ENCODE results near the gene HBS1L.

The HBS1L gene

DNA sequence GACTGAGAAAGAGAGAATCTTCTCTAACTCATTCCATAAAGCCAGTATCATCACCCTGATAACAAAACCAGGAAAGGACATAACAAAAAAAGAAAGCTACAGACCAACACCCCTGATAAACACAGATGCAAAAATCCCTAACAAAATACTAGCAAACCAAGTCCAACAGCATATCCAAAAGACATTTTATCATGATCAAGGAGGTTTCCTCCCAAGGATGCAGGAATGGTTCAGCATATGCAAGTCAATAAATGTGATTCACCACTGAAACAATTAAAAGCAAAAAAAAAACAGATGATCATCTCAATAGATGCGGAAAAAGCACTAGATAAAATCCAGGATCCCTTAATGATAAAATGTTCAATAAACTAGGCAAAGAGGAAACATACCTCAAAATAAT, 80.3 kb downstream of the HBS1L start:
- Histone ChIP-seq H3K36me3 (peaks cover 40% of the 10 kb centered on the region), H3K4me3 (ENCODE audit: low read depth in 1 of 2, low read length in 1 of 2) (no peak overlapping the region), H3K27ac (no peak overlapping the region), H3K9me3 (no peaks in the 10 kb centered on the region), H3K4me1 (ENCODE audit: control insufficient read depth in 1 of 2, insufficient read depth in 1 of 2, low read depth in 1 of 2, low read length in 1 of 2) (no peaks in the 10 kb centered on the region), H3K27me3 (no peaks in the 10 kb centered on the region)
- TF ChIP-seq, protein P1, sequence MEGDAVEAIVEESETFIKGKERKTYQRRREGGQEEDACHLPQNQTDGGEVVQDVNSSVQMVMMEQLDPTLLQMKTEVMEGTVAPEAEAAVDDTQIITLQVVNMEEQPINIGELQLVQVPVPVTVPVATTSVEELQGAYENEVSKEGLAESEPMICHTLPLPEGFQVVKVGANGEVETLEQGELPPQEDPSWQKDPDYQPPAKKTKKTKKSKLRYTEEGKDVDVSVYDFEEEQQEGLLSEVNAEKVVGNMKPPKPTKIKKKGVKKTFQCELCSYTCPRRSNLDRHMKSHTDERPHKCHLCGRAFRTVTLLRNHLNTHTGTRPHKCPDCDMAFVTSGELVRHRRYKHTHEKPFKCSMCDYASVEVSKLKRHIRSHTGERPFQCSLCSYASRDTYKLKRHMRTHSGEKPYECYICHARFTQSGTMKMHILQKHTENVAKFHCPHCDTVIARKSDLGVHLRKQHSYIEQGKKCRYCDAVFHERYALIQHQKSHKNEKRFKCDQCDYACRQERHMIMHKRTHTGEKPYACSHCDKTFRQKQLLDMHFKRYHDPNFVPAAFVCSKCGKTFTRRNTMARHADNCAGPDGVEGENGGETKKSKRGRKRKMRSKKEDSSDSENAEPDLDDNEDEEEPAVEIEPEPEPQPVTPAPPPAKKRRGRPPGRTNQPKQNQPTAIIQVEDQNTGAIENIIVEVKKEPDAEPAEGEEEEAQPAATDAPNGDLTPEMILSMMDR (IDR thresholded peaks at IDR 0.05), result no peak

DNA sequence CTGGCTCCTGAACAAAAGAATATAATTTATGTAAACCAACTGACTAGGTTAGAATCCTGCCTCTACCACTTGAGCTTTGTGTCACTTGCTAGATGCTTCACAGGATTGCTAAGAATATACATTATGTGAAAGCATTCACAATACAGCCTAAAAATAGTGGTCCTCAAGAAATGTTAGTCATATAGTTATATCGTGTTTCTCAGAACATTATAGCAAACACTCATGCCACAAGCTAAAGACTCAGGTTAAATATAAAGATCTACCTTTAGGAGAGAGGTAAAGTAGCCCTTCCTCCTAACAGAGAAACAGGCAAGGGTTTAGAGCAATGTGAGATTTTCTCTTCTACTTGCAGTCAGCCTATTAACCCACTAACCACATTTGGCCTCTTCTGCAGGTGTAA, 86.9 kb downstream of the HBS1L start:
- TF ChIP-seq, protein P1 (IDR thresholded peaks at IDR 0.05), result no peak
- no peaks in the 10 kb centered on the region for H3K4me1 ChIP-seq (ENCODE audit: control insufficient read depth in 1 of 2, insufficient read depth in 1 of 2, low read depth in 1 of 2, low read length in 1 of 2)

DNA sequence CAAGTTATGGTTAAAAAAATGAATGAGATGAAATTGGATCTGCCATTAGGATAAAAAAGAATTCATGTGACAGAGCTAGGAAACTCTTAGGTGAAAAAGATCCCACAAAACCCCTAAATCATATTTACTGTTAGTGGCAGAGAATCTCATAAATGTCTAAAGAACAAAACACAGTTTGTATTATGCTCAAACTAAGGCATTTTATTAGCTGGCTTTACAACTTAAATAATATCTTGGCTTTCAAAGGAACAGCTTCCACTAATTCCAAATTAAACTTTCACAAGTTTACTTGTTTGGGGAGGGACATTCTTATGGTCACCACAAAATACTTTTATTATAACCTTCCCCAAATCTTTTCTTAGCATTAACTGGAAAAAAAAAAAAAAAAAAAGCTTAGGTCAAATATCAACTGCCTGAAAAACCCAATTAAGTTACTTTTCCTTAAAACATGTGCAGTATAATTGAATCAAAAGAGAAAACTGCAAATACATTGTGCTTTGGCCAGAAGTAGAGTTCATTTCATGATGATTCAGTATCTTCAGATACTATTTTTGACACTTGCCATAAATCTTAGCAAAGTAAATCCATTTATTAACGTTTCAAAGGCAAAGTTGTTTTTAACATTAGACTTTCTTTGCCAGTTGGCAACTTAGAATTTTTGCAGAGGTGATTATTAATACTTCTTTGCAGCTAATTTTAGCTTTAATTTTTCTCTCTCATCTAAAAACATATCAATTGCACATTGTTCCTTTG, 90.0 kb downstream of the HBS1L start:
- peaks cover 41% of the 10 kb centered on the region for H3K36me3 ChIP-seq
- H3K9me3 ChIP-seq, result no peaks in the 10 kb centered on the region
- no peak overlapping the region for H3K27ac ChIP-seq
- H3K4me3 ChIP-seq (ENCODE audit: low read depth in 1 of 2, low read length in 1 of 2), result no peak overlapping the region
- no peaks in the 10 kb centered on the region for H3K27me3 ChIP-seq
- H3K4me1 ChIP-seq (ENCODE audit: control insufficient read depth in 1 of 2, insufficient read depth in 1 of 2, low read depth in 1 of 2, low read length in 1 of 2), result no peaks in the 10 kb centered on the region
- TF ChIP-seq, protein P1 (IDR thresholded peaks at IDR 0.05), result no peak

More for the DNA sequence above, 86.9 kb downstream of the HBS1L start:
- Histone ChIP-seq H3K27me3 (no peaks in the 10 kb centered on the region), H3K36me3 (peaks cover 36% of the 10 kb centered on the region), H3K27ac (no peak overlapping the region), H3K4me3 (ENCODE audit: low read depth in 1 of 2, low read length in 1 of 2) (no peak overlapping the region), H3K9me3 (no peaks in the 10 kb centered on the region)

DNA sequence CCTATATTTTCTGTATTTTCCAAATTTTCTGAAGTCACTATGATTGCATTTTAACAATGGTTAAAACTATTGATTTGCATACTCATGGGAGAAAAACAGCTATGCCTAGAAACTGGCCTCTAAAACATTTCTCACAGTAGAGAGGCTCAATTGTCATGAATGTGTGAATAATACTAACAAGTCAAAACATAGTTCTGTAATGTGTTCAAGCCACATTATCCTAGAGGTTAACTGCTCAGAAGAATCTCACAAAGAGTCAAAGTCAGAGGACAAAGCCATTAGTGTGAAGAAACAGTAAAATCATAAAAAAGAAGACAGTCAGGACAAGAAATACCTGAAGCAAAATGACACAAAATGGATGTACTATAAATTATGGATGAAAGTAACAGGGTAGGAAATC, 92.2 kb downstream of the HBS1L start:
- no peak overlapping the region for H3K27ac ChIP-seq
- TF ChIP-seq, protein P1 (IDR thresholded peaks at IDR 0.05), result no peak
- no peaks in the 10 kb centered on the region for H3K9me3 ChIP-seq
- H3K4me1 ChIP-seq (ENCODE audit: control insufficient read depth in 1 of 2, insufficient read depth in 1 of 2, low read depth in 1 of 2, low read length in 1 of 2), result no peaks in the 10 kb centered on the region
- no peaks in the 10 kb centered on the region for H3K27me3 ChIP-seq
- H3K36me3 ChIP-seq, result peaks cover 46% of the 10 kb centered on the region
- H3K4me3 ChIP-seq (ENCODE audit: low read depth in 1 of 2, low read length in 1 of 2), result no peak overlapping the region

DNA sequence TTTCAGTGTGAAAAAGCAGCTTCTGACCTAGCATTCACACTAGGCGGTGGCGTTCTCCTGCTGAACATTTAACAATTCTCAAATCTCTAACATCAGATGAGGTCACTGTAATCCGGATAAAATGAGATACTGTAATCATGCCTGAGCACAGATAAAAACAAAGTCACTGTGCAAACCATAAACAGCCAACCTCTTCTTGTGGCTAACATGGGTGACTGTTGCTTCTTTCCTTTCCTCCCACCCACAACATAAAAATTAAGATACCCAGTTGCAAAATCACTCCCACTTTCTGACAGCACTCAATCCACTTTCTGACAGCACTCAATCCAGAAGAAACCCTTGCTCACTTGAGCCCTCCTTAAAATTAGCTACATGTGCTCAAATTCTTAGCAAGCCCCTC, 93.3 kb downstream of the HBS1L start:
- TF ChIP-seq, protein P1 (IDR thresholded peaks at IDR 0.05), result no peak
- peaks cover 46% of the 10 kb centered on the region for H3K36me3 ChIP-seq
- H3K27me3 ChIP-seq, result no peaks in the 10 kb centered on the region
- no peak overlapping the region for H3K4me3 ChIP-seq (ENCODE audit: low read depth in 1 of 2, low read length in 1 of 2)
- H3K27ac ChIP-seq, result no peak overlapping the region
- no peaks in the 10 kb centered on the region for H3K4me1 ChIP-seq (ENCODE audit: control insufficient read depth in 1 of 2, insufficient read depth in 1 of 2, low read depth in 1 of 2, low read length in 1 of 2)
- no peaks in the 10 kb centered on the region for H3K9me3 ChIP-seq
